Measurements from ENCODE around the gene RAD51.

Gene RAD51

DNA sequence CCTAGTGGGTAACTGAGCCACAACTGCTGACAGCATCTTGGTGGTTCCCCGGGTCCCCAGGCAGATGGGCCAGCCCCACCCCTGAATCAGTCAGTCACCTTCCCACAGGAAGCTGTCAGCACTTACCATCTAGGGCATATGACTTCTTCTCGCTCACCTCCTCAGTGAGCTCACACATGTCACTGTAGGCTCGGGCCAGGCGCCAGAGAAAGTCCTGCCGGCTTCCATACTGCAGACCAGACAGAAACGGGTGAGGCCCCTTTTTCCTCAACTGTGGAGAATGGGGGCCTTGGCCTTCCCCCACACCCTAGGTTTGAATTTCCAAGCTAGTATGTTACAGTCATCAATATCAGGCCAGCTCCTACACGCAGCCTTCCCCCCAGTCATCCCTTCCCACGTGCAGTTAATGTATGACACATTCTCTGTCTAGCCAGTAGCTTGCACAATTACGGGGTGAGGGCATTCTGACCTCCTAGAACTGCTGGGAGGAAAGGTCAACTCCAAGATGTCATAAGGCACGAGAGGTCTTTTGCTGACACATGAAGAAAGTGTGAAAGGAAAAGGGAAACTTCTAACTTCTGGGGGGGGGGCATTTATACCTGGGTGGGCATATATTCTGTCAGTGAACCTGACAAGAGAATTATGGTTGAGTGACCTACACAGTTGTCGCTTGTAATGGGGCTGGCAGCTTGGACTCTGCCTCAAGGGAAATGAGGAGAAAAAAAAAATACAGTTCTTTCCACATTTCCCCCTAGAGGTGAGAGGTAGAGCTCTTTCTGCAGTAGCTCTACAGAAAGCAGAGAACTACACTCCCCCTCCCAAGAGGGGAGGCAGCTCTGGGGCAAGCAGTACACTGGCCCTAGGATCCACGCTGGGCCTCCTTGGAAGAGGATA is 49.2 kb downstream of the RAD51 start:
- Mint-ChIP-seq H3K9me3 (no peaks in the 10 kb centered on the region), H3K27ac (peak overlapping the region; percentile 51), H3K36me3 (peaks cover 12% of the 10 kb centered on the region), H3K4me3 (no peak overlapping the region), H3K4me1 (peaks cover 13% of the 10 kb centered on the region), H3K27me3 (no peaks in the 10 kb centered on the region)

DNA sequence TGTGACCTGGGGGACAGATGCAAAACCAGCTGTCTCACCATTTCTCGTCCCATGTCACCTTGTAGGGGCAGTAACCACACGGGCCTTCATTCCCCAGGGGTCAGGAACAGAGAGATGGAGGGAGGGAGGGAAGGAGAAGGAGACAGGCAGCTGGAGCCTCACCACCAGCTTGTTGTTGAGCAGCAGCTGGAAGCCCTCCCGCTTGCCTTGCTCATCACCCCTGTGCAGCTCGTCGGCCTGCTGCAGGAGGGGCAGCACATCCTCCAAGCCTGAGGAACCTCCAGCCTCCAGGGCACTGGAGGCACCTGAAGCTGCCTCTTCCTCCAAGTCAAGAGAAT is 49.8 kb downstream of the RAD51 start:
- no peaks in the 10 kb centered on the region for H3K9me3 Mint-ChIP-seq
- H3K36me3 Mint-ChIP-seq, result peaks cover 15% of the 10 kb centered on the region
- no peaks in the 10 kb centered on the region for H3K27me3 Mint-ChIP-seq
- H3K4me3 Mint-ChIP-seq, result no peak overlapping the region
- H3K27ac Mint-ChIP-seq, result no peak overlapping the region
- H3K4me1 Mint-ChIP-seq, result peaks cover 13% of the 10 kb centered on the region

DNA sequence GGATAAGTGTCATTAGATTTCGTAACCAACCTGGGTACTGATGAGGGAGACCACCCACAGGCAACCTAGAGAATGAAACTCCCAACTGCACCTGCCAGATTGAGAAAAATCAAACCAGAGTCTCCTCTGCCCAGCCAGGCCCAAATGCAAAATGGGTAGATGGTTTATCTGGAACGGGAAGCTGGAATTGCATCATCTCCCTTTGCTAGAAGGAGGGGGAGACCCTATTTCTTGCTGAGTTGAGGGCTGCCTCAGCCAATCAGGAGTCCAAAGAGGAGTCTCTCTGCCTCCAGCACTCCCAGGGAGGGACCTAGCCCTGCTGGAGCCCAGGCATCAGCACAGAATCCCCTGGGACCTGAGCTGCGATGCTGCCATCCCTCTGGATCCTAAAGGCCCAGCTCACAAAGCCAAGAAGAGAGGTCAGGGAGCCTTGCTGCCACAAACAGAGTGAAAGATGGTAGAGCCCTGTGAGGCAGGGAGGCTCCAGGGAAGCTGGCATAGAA is 52.0 kb downstream of the RAD51 start:
- Mint-ChIP-seq H3K4me1 (peaks cover 19% of the 10 kb centered on the region), H3K27me3 (no peaks in the 10 kb centered on the region), H3K9me3 (no peaks in the 10 kb centered on the region), H3K4me3 (no peak overlapping the region), H3K27ac (no peak overlapping the region), H3K36me3 (peaks cover 14% of the 10 kb centered on the region)

DNA sequence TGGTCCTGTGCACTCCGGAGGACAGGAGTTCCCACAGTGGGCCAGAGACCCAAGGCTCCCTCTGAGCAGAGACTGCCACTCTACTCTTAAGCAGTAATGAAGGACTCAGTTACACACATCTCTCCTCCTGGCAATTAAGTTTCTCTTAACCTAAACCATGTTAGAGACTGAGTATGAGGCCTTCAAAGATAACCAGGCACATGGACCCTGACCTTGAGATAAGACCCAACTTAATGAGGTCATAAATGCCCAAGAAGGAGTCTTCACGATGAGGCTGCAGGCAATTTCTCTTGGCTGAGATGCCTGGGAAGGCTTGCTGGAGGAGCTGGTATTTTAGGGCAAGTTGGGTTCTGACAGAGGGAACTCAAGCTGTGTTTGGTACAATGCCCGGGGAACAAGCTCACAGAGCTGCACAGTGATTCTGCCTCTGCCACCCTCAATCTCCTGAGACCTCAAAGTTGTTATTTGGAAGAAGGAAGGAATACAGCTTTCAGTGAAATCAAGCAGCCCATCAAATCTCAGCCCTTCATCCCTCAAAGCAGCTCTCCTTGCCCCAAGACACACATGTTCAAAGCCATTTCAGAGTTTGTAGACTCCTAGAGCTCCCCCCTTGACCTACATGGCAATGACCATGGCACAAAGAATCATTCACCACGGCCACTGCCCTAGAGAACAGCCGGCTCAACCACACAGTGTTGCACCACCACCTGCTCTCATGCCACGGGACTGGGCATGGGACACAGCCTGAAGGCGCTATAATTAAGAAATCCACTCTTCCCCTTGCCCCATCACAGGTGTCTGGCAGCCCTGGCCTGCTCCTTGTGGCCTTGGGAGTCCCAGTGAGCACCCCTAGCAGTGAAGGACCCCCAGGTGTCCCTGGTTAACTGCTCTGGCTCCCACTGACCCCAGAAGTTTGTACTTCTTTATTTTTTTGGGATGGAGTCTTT is 53.0 kb downstream of the RAD51 start:
- H3K27ac Mint-ChIP-seq, result no peak overlapping the region
- H3K4me3 Mint-ChIP-seq, result no peak overlapping the region
- H3K9me3 Mint-ChIP-seq, result no peaks in the 10 kb centered on the region
- H3K36me3 Mint-ChIP-seq, result peaks cover 11% of the 10 kb centered on the region
- H3K4me1 Mint-ChIP-seq, result peaks cover 28% of the 10 kb centered on the region
- no peaks in the 10 kb centered on the region for H3K27me3 Mint-ChIP-seq

DNA sequence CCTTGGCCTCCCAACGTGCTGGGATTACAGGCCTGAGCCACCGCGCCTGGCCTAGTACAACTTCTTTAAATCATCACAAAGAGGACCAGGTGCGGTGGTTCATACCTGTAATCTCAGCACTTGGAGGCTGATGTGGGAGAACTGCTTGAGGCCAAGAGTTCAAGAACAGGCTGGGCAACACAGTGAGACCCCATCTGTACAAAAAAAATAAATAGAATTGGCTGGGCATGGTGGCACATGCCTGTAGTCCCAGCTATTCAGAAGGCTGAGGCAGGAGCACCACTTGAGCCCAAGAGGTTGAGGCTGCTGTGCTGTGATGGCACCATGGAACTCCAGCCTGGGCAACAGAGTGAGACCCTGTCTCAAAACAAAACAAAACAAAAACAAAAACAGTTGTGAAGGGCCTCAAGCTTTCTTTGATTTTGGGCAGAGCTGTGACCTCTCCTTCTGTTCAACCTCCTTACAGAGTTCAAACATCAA is 54.2 kb downstream of the RAD51 start:
- peaks cover 13% of the 10 kb centered on the region for H3K36me3 Mint-ChIP-seq
- H3K27ac Mint-ChIP-seq, result no peak overlapping the region

DNA sequence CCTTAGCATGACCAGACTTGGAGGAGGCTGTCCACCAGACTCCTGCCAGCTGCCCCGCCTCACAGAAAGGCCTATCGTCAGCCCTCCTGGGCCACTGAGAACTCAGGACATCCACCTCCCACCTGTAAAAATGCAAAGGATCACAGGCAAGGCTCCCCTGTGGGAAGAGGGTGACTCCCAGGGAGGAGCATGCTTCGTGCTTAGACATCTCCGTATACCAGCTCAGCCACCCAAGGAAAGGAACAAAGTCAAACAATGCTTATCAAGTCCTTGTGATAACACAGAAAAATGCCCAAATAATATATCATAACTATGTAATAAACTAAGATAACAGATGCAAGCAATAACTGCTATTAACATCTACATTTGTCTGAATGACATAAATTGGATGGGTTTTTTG is 55.9 kb downstream of the RAD51 start:
- H3K9me3 Mint-ChIP-seq, result no peaks in the 10 kb centered on the region
- H3K36me3 Mint-ChIP-seq, result peaks cover 11% of the 10 kb centered on the region
- H3K4me3 Mint-ChIP-seq, result no peak overlapping the region
- H3K27ac Mint-ChIP-seq, result no peak overlapping the region
- no peaks in the 10 kb centered on the region for H3K27me3 Mint-ChIP-seq
- peaks cover 25% of the 10 kb centered on the region for H3K4me1 Mint-ChIP-seq

More for the DNA sequence above, 54.2 kb downstream of the RAD51 start:
- Mint-ChIP-seq H3K27me3 (no peaks in the 10 kb centered on the region), H3K9me3 (no peaks in the 10 kb centered on the region), H3K4me1 (peaks cover 31% of the 10 kb centered on the region), H3K4me3 (no peak overlapping the region)

DNA sequence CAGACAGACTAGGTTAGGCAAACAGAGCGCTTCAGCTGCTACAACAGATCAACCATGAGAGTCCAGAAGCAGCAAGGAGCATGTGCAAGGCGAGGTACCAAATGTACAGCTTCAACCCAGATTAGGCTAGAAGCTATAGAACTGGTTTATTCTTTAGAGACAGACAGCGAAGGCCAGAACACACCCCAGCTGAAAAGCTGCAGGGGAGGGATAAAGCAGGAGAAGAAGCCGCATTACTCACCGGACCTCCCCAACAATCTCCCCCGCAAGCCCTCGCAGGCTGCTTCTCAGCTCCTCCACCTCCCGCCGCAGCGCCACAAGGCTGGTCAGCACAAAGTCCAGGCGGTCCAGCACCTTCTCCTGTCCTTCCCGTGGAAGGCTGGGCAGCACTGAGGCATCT is 56.8 kb downstream of the RAD51 start:
- peaks cover 11% of the 10 kb centered on the region for H3K36me3 Mint-ChIP-seq
- H3K9me3 Mint-ChIP-seq, result no peaks in the 10 kb centered on the region
- H3K4me1 Mint-ChIP-seq, result peaks cover 25% of the 10 kb centered on the region
- no peak overlapping the region for H3K4me3 Mint-ChIP-seq
- H3K27ac Mint-ChIP-seq, result no peak overlapping the region
- H3K27me3 Mint-ChIP-seq, result no peaks in the 10 kb centered on the region

DNA sequence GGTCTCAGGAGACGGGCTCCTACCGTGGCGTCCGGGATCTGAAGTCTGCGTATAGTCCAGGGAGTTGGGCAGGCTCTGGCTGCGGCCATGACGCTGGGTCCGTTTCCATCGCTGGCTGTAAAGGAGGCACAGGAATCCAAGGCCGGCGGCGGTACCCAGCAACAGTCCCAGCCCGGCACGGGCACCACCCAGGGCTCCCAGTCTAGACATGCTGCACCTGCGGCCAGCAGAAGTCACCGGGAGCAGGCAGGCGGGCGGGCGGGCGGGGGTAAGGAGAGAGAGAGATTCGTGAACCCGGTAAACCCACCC is 59.6 kb downstream of the RAD51 start:
- Mint-ChIP-seq H3K27ac (no peak overlapping the region), H3K4me3 (peak overlapping the region; percentile 93), H3K36me3 (peaks cover 9% of the 10 kb centered on the region), H3K27me3 (no peaks in the 10 kb centered on the region), H3K9me3 (no peaks in the 10 kb centered on the region), H3K4me1 (peaks cover 25% of the 10 kb centered on the region)

DNA sequence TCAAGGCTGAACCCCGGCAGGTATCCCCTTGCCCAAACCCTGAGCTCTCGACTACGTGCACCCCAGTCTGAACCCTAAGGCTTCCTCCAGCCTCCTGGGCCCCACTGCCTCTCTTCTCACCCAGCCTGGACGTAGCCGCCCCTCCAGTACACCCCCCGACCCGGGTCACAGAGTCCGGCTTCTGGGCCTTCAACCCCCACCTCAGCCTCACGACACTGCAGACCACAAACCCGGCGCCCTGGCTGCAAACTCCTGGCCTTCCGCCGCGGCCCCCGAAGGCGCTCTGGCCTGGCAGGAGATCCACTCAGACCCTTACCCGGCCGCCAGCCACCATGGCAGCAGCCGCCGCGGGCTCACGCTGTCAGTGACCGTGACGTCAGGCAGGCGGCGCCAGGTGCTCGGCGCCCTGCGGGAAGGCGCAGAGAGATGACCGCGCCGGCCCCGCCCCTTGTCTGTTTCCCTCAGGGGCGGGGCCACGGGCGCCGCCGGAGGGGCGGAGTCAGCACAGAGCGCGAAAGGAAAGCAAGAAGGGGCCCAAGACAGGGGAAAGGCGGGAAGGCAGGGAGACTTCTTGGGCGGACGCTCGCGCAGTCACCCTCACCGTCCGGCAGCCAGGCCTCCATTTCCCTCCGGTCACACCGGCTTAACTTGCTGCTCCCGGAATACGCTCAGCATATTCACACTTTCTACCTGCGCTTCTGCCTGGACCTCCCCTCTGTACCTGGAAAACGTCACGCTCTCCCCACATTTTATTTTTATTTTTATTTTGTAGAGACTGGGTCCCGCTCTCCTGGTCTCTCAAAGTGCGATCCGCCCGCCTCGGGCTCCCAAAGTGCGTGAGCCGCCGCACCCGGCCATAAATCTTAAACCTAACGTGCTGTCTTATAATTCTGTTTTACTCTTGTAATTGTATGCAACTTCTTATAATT is 60.2 kb downstream of the RAD51 start, which contains the start of gene RMDN3:
Gene RMDN3 (minus strand): TSS at position 372 of the 929 bp plus-strand sequence. CDS start 471 bp downstream, outside the sequence.
- no peaks in the 10 kb centered on the region for H3K27me3 Mint-ChIP-seq
- peaks cover 25% of the 10 kb centered on the region for H3K4me1 Mint-ChIP-seq
- peak within 1 kb of the TSS; percentile 98 for H3K27ac Mint-ChIP-seq
- peak within 1 kb of the TSS; percentile 93 for H3K4me3 Mint-ChIP-seq
- peaks cover 8% of the 10 kb centered on the region for H3K36me3 Mint-ChIP-seq
- no peaks in the 10 kb centered on the region for H3K9me3 Mint-ChIP-seq

DNA sequence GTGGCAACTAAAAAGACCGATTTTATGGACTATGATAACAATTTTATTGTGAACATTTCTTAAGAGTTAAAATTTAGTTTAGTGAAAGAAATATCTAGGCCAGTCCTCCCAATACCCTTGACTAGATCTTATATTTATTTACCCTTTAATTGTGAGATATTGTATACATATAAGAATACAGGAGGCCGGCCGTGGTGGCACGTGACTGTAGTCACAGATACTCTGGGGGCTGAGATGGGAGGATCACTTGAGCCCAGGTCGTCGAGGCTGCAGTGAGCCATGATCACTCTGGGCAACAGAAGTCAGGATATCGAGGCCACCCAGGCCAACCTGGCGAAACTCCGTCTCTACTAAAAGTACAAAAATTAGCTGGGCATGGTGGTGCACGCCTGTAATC is 60.8 kb downstream of the RAD51 start:
- Mint-ChIP-seq H3K9me3 (no peaks in the 10 kb centered on the region), H3K4me3 (peak overlapping the region; percentile 93), H3K4me1 (peaks cover 25% of the 10 kb centered on the region), H3K27ac (peak overlapping the region; percentile 98), H3K27me3 (no peaks in the 10 kb centered on the region), H3K36me3 (peaks cover 8% of the 10 kb centered on the region)

DNA sequence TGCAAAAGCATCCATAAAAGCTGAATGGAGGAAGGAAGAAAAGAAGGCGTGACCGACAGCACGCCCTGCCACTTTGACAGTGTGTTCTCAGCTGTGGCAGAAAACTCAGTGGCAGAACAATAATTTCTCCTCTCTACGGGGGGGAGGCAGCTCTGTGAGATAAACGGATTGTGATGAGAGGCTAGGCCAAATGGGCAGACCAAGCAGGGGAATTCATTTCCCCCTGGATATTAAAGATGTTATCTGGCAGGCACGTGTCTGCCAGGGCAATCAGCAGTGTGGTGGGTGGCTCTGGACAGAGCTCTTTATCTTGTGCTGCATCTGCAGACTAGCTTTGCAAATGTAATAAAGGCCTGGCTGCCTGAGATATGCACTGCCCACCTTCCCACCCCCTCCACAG is 62.0 kb downstream of the RAD51 start:
- Mint-ChIP-seq H3K4me1 (peaks cover 20% of the 10 kb centered on the region), H3K4me3 (peak overlapping the region; percentile 0), H3K36me3 (peaks cover 2% of the 10 kb centered on the region), H3K9me3 (no peaks in the 10 kb centered on the region), H3K27me3 (no peaks in the 10 kb centered on the region), H3K27ac (no peak overlapping the region)

DNA sequence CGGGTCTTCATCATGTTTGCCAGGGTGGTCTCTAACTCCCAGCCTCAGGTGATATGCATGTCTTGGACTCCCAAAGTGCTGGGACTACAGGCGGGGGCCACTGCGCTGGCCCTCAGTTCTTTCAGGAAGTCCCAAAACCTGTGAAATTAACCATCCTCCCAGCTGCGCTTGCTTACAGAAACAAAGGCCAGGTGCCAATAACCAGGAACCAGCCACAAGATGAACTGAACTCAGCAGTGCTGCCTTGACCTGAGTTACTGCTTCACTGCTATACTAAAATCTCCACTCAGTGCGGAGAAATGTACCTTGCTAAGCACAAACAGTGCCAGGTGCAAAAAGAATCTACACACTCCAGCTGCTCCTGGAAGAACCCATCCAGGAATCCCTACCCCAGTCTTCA is 65.0 kb downstream of the RAD51 start:
- no peaks in the 10 kb centered on the region for H3K9me3 Mint-ChIP-seq
- H3K27ac Mint-ChIP-seq, result no peak overlapping the region
- no peak overlapping the region for H3K4me3 Mint-ChIP-seq
- H3K27me3 Mint-ChIP-seq, result no peaks in the 10 kb centered on the region
- peaks cover 18% of the 10 kb centered on the region for H3K4me1 Mint-ChIP-seq
- no peaks in the 10 kb centered on the region for H3K36me3 Mint-ChIP-seq

DNA sequence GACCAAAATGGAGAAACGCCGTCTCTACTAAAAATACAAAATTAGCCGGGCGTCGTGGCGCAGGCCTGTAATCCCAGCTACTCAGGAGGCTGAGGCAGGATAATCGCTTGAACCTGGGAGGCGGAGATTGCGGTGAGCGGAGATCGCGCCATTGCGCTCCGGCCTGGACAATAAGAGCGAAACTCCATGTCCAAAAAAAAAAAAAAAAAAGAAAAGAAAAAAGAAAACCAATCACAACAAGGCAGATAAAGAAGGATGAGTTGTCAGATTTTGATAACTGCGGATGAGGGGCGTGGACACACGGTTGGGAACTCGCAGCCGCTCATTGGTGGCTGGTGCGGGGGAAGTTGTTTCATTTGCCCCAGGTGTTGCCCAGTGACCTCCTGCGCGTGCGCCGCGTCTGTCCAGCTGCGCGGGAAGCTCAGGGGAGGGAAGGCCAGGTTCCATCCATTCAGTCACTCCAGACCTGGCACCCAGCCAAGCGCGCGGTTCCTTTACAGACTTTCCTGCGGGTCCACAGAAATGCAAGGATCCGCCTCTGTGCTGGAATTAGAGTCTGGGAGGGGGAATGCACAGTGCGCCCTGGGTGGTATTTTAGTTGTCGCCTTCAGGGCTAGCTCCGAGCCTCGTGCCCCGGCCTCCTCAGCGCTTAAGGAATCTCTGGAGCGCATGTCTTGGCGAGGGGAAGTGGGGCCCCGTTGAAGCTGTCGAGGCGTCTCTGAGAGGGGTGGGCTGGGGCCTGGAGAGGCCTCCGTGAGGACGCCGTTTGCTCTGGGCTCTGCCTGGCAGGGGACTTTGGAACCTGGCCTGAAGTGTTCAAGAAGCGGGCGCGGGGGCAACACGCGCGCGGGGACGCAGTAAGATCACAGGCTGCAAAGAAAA is 68.2 kb downstream of the RAD51 start:
- Mint-ChIP-seq H3K4me3 (peak overlapping the region; percentile 85), H3K4me1 (peaks cover 33% of the 10 kb centered on the region), H3K27me3 (no peaks in the 10 kb centered on the region), H3K36me3 (no peaks in the 10 kb centered on the region), H3K9me3 (no peaks in the 10 kb centered on the region), H3K27ac (peak overlapping the region; percentile 51)

All from activated naive CD4-positive, alpha-beta T cell treated with anti-CD3 and anti-CD28 coated beads, Interleukin-2, amount 50 U/mL, for 24 hours (primary cell).